ENCODE measurements around the gene PRKCE. TPM values are rescaled to one million over a fixed set of nuclear protein-coding genes. Genes with fewer than 3 reads are reported as not detected.

Gene PRKCE
- total RNA-seq, 1 experiment from 2014 or later, result 14.8 TPM

DNA sequence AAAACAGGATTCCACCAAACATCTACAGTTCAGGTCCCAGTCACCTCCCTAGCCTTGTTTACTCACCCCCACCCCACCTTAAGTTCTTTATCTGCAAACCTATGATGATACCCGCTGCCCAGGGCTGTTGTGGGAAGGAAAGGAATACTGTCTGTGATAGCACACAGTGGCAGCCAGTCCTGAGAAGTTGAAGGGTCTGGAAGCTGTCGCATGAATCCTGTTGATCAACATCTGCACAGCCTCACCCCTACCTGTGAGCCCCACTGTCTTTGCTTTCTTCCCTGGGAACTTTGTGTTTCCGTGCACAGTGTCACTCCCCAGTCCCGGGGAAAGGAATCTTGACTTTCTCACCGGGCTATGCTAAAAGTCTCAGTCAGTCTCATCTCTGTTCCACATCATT lies 485.0 kb downstream of the PRKCE start:
- no TSS peak for BruUV-seq (replicated peaks)
- Histone ChIP-seq H3K9me2 (ENCODE audit: insufficient read depth) (no peaks in the 10 kb centered on the region), H3K27ac (ENCODE audit: low read depth, low read length) (no peak overlapping the region), H3K27me3 (ENCODE audit: insufficient read depth, low read length) (no peaks in the 10 kb centered on the region), H3K9ac (ENCODE audit: low read length) (no peak overlapping the region), H3K9me3 (ENCODE audit: control insufficient read depth in 1 of 2, insufficient read depth in 1 of 2, low read depth in 1 of 2, low read length in 2 of 2) (no peaks in the 10 kb centered on the region), H4K20me1 (ENCODE audit: insufficient read depth) (no peaks in the 10 kb centered on the region), H2AFZ (ENCODE audit: low read depth, low read length, poor library complexity, severe bottlenecking) (no peak overlapping the region), H3K4me3 (replicated peaks in 1 of 2; ENCODE audit: low read depth in 1 of 2, low read length in 2 of 2) (no peak overlapping the region), H3K4me2 (ENCODE audit: low read length) (no peak overlapping the region), H3K79me2 (ENCODE audit: insufficient read depth, low read length) (no peaks in the 10 kb centered on the region), H3K4me1 (ENCODE audit: control insufficient read depth in 1 of 2, insufficient read depth in 2 of 2, low read length in 2 of 2) (no peaks in the 10 kb centered on the region), H3K36me3 (ENCODE audit: control insufficient read depth in 1 of 2, insufficient read depth in 2 of 2, low read length in 2 of 2) (no peaks in the 10 kb centered on the region)
- DNase-seq (ENCODE audit: low read depth, low spot score), result no peak
- intact Hi-C loops (cut with micrococcal nuclease), result no loop called here
- ATAC-seq, result no peak
- TF ChIP-seq POLR2A (IDR thresholded peaks at IDR 0.05; ENCODE audit: borderline replicate concordance, extremely low read depth, insufficient read depth, insufficient read length) (no peak), CEBPB (IDR thresholded peaks at IDR 0.05; ENCODE audit: low read depth) (no peak), EZH2 (IDR thresholded peaks at IDR 0.05) (no peak), ZFX (IDR thresholded peaks at IDR 0.05) (no peak), JUND (IDR thresholded peaks at IDR 0.05) (no peak), EGR1 (IDR thresholded peaks at IDR 0.05; ENCODE audit: low read depth) (no peak), ZNF274 (IDR thresholded peaks at IDR 0.05; ENCODE audit: low read depth, low read length) (no peak), ELF1 (IDR thresholded peaks at IDR 0.05; ENCODE audit: borderline replicate concordance, low read depth) (no peak), SIN3A (IDR thresholded peaks at IDR 0.05; ENCODE audit: low read depth) (no peak), POLR2AphosphoS5 (IDR thresholded peaks at IDR 0.05; ENCODE audit: low read depth, low read length) (no peak), YY1 (IDR thresholded peaks at IDR 0.05; ENCODE audit: extremely low read depth, insufficient replicate concordance, low read depth, low read length) (no peak), EZH2phosphoT487 (IDR thresholded peaks at IDR 0.05; ENCODE audit: borderline replicate concordance) (no peak), SP1 (IDR thresholded peaks at IDR 0.05; ENCODE audit: low read depth) (no peak), TCF7L2 (IDR thresholded peaks at IDR 0.05; ENCODE audit: borderline replicate concordance, extremely low read depth, insufficient read depth, insufficient read length) (no peak)
- POLR2A ChIA-PET, result no interaction called here
- RAD21 ChIA-PET (ENCODE audit: low non-redundant PET in 1 of 2, low total read pairs in 2 of 2, uncharacterized antibody in 2 of 2, unreplicated experiment in 2 of 2), result no interaction called here
- CTCF ChIA-PET, result no interaction called here

DNA sequence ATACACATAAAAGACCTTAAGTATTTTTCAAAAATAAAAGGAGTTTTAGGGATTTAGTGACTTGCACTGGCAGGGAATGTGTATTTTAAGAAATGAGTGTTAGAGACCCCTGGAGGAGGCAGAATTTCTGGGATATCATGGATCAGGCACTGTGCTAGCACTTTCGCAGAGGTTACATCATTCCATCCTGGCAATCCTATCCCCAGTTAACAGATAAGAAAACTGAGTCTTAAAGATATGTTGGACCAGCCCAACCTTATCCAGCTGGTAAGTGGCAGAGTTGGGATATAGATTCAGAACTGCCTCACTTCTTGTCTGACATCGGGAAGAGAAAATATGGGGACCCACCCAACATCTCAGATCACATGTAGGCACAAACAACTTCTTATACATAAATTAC lies 485.5 kb downstream of the PRKCE start:
- Histone ChIP-seq H3K27ac (ENCODE audit: low read depth, low read length) (no peak overlapping the region), H3K4me1 (ENCODE audit: control insufficient read depth in 1 of 2, insufficient read depth in 2 of 2, low read length in 2 of 2) (peaks cover 0 to 3% of the 10 kb centered on the region in 2 experiments; a peak in 1 of 4 replicates), H3K79me2 (ENCODE audit: insufficient read depth, low read length) (no peaks in the 10 kb centered on the region), H3K27me3 (ENCODE audit: insufficient read depth, low read length) (no peaks in the 10 kb centered on the region), H3K4me2 (ENCODE audit: low read length) (no peak overlapping the region), H3K9ac (ENCODE audit: low read length) (no peak overlapping the region), H3K36me3 (ENCODE audit: control insufficient read depth in 1 of 2, insufficient read depth in 2 of 2, low read length in 2 of 2) (no peaks in the 10 kb centered on the region), H3K9me3 (ENCODE audit: control insufficient read depth in 1 of 2, insufficient read depth in 1 of 2, low read depth in 1 of 2, low read length in 2 of 2) (no peaks in the 10 kb centered on the region), H3K4me3 (replicated peaks in 1 of 2; ENCODE audit: low read depth in 1 of 2, low read length in 2 of 2) (no peak overlapping the region), H4K20me1 (ENCODE audit: insufficient read depth) (no peaks in the 10 kb centered on the region), H2AFZ (ENCODE audit: low read depth, low read length, poor library complexity, severe bottlenecking) (no peak overlapping the region), H3K9me2 (ENCODE audit: insufficient read depth) (no peaks in the 10 kb centered on the region)
- no peak for TF ChIP-seq JUND (IDR thresholded peaks at IDR 0.05)
- TF ChIP-seq CBX3 (IDR thresholded peaks at IDR 0.05; ENCODE audit: low read depth), result no peak
- no peak for TF ChIP-seq SIN3A (IDR thresholded peaks at IDR 0.05; ENCODE audit: low read depth)
- no peak for TF ChIP-seq SP1 (IDR thresholded peaks at IDR 0.05; ENCODE audit: low read depth)
- no peak for TF ChIP-seq ZNF274 (IDR thresholded peaks at IDR 0.05; ENCODE audit: low read depth, low read length)
- no peak for TF ChIP-seq ELF1 (IDR thresholded peaks at IDR 0.05; ENCODE audit: borderline replicate concordance, low read depth)
- no peak for TF ChIP-seq FOSL1 (IDR thresholded peaks at IDR 0.05; ENCODE audit: low read depth)
- TF ChIP-seq REST (IDR thresholded peaks at IDR 0.05; ENCODE audit: low read depth), result no peak
- TF ChIP-seq EZH2phosphoT487 (IDR thresholded peaks at IDR 0.05; ENCODE audit: borderline replicate concordance), result no peak
- no peak for TF ChIP-seq POLR2A (IDR thresholded peaks at IDR 0.05; ENCODE audit: borderline replicate concordance, extremely low read depth, insufficient read depth, insufficient read length)
- TF ChIP-seq POLR2AphosphoS5 (IDR thresholded peaks at IDR 0.05; ENCODE audit: low read depth, low read length), result no peak
- TF ChIP-seq EZH2 (IDR thresholded peaks at IDR 0.05), result no peak
- no peak for TF ChIP-seq EGR1 (IDR thresholded peaks at IDR 0.05; ENCODE audit: low read depth)
- RAD21 ChIA-PET (ENCODE audit: low non-redundant PET in 1 of 2, low total read pairs in 2 of 2, uncharacterized antibody in 2 of 2, unreplicated experiment in 2 of 2), result no interaction called here
- intact Hi-C loops (cut with micrococcal nuclease), result no loop called here
- BruUV-seq (replicated peaks), result no TSS peak
- POLR2A ChIA-PET, result no interaction called here
- CTCF ChIA-PET, result no interaction called here
- no peak for ATAC-seq
- no peak for DNase-seq (ENCODE audit: low read depth, low spot score)
